GM19351 (cell line): Measurements from ENCODE around the gene BBX.
A peak's percentile ranks its signal among the peaks of the same experiment; 100 is the strongest.
"Not testable (repeated sequence)": the region's sequence is repeated elsewhere in the genome, so short reads cannot be mapped to it uniquely, and the experiment has no call there.

ENCODE experiments used
- ATAC-seq: cut with Tn5 transposase; IDR thresholded peaks from one replicate; pipeline ENCODE4 v1.9.1; 2021; ENCODE audit warnings: mild to moderate bottlenecking, moderate library complexity; ENCODE audit not compliant: unreplicated experiment

Gene BBX

GRCh38 chr3:107680698-107681097 lies 157.9 kb downstream of the BBX start:
- ATAC-seq, result peak; percentile 61

GRCh38 chr3:107681396-107681795 lies 158.6 kb downstream of the BBX start:
- ATAC-seq, result no peak

- ATAC-seq, result no peak
These were observed 159.8 kb downstream of the BBX start for GRCh38 chr3:107682580-107682979.

GRCh38 chr3:107683447-107683846 lies 160.7 kb downstream of the BBX start:
- ATAC-seq, result no peak

GRCh38 chr3:107684431-107684925 lies 161.7 kb downstream of the BBX start:
- ATAC-seq, result no peak

GRCh38 chr3:107685383-107685782 lies 162.6 kb downstream of the BBX start:
- ATAC-seq, result no peak

GRCh38 chr3:107687056-107687581 lies 164.4 kb downstream of the BBX start:
- ATAC-seq, result no peak

GRCh38 chr3:107689355-107689754 lies 166.6 kb downstream of the BBX start:
- ATAC-seq, result no peak

GRCh38 chr3:107690522-107691138 lies 167.9 kb downstream of the BBX start:
- ATAC-seq, result peak; percentile 91

- ATAC-seq, result not testable (repeated sequence)
These were observed 169.2 kb downstream of the BBX start for GRCh38 chr3:107691984-107692383.

- not testable (repeated sequence) for ATAC-seq
These were observed 174.6 kb downstream of the BBX start for GRCh38 chr3:107697348-107697747.

- ATAC-seq, result not testable (repeated sequence)
These were observed 175.1 kb downstream of the BBX start for GRCh38 chr3:107697855-107698254.

GRCh38 chr3:107699682-107700081 lies 176.9 kb downstream of the BBX start:
- ATAC-seq, result no peak

- ATAC-seq, result no peak
These were observed 178.5 kb downstream of the BBX start for GRCh38 chr3:107701299-107701698.

- ATAC-seq, result no peak
These were observed 181.7 kb downstream of the BBX start for GRCh38 chr3:107704477-107704876.

- ATAC-seq, result no peak
These were observed 182.3 kb downstream of the BBX start for GRCh38 chr3:107705046-107705445.

- ATAC-seq, result no peak
These were observed 188.1 kb downstream of the BBX start for GRCh38 chr3:107710851-107711250.

GRCh38 chr3:107716734-107717133 lies 194.0 kb downstream of the BBX start:
- no peak for ATAC-seq

GRCh38 chr3:107718547-107718946 lies 195.8 kb downstream of the BBX start:
- no peak for ATAC-seq

- no peak for ATAC-seq
These were observed 204.3 kb downstream of the BBX start for GRCh38 chr3:107727102-107727501.

- ATAC-seq, result no peak
These were observed 206.9 kb downstream of the BBX start for GRCh38 chr3:107729686-107730085.

GRCh38 chr3:107734317-107734716 lies 211.6 kb downstream of the BBX start:
- no peak for ATAC-seq

- ATAC-seq, result no peak
These were observed 215.2 kb downstream of the BBX start for GRCh38 chr3:107737914-107738313.
